ENCODE measurements around the gene PLPPR1.

GRCh38 chr9:101371813-101372212 lies 343.3 kb downstream of the PLPPR1 start:
- no peak for TF ChIP-seq GABPA (IDR thresholded peaks at IDR 0.05; ENCODE audit: low read depth, low read length)
- TF ChIP-seq GABPA (CRISPR knock-in tag; IDR thresholded peaks at IDR 0.05; ENCODE audit: low read depth), result no peak
- TF ChIP-seq POLR2A (IDR thresholded peaks at IDR 0.05; ENCODE audit: insufficient read depth in 1 of 2, low read depth in 2 of 2, low read length in 2 of 2), result no peak
